AG04450 (cell line): ENCODE measurements around the gene MAGI2. TPM values are rescaled to one million over a fixed set of nuclear protein-coding genes. Genes with fewer than 3 reads are reported as not detected.

ENCODE experiments used
- CTCF ChIA-PET: fragments of 300-600, 350-600 bp; formaldehyde crosslinking; extraction: SDS; loops from one replicate; lab custom pipeline; 2022; ENCODE audit warnings: antibody characterized with exemption, inconsistent platforms; lab: Charles Lee
- POLR2A ChIA-PET: fragments of 350-600 bp; formaldehyde crosslinking; extraction: SDS; loops from one replicate; lab custom pipeline; 2021; ENCODE audit warnings: antibody characterized with exemption, inconsistent platforms; lab: Yijun Ruan, JAX
- DNase-seq: peaks from one replicate; pipeline ENCODE4 v3.0.0-alpha.2; 2011; ENCODE audit warnings: low read depth, low spot score
- H3K27ac ChIP-seq: one replicate; pipeline ENCODE4 v1.5.1; 2012; ENCODE audit warnings: low read depth, low read length, control low read depth
- H3K27me3 ChIP-seq: one replicate; pipeline ENCODE4 v1.6.0; 2012; ENCODE audit warnings: low read length; ENCODE audit not compliant: control insufficient read depth, insufficient read depth
- H3K4me3 ChIP-seq: 2 replicates; pipeline ENCODE4 v1.5.1; 2011; ENCODE audit warnings: mild to moderate bottlenecking, low read depth, low read length, control low read depth
- H3K9me3 ChIP-seq: 2 replicates; pipeline ENCODE4 v1.5.1; 2012; ENCODE audit warnings: low read length; ENCODE audit not compliant: control insufficient read depth, insufficient read depth
- polyA plus RNA-seq: library from polyadenylated mRNA; depleted of rRNA; stranded (reverse); fragments of >200 nt; gene quantifications from 2 replicates; pipeline ENCODE4 v1.2.3, GENCODE V29; 2011
- TF ChIP-seq, protein P1 (sequence below): IDR thresholded peaks from 2 replicates; pipeline ENCODE4 v1.5.1; 2011; ENCODE audit warnings: low read depth, low read length, control low read depth, inconsistent platforms

The MAGI2 gene
- polyA plus RNA-seq, 1 experiment: 2.3 TPM

- ChIA-PET CTCF (no interaction called here), POLR2A (no interaction called here)
- Histone ChIP-seq H3K27ac (no peak overlapping the region), H3K9me3 (no peaks in the 10 kb centered on the region), H3K27me3 (no peaks in the 10 kb centered on the region), H3K4me3 (no peak overlapping the region)
- TF ChIP-seq, protein P1, sequence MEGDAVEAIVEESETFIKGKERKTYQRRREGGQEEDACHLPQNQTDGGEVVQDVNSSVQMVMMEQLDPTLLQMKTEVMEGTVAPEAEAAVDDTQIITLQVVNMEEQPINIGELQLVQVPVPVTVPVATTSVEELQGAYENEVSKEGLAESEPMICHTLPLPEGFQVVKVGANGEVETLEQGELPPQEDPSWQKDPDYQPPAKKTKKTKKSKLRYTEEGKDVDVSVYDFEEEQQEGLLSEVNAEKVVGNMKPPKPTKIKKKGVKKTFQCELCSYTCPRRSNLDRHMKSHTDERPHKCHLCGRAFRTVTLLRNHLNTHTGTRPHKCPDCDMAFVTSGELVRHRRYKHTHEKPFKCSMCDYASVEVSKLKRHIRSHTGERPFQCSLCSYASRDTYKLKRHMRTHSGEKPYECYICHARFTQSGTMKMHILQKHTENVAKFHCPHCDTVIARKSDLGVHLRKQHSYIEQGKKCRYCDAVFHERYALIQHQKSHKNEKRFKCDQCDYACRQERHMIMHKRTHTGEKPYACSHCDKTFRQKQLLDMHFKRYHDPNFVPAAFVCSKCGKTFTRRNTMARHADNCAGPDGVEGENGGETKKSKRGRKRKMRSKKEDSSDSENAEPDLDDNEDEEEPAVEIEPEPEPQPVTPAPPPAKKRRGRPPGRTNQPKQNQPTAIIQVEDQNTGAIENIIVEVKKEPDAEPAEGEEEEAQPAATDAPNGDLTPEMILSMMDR: no peak
- DNase-seq: no peak
These were observed 608.3 kb downstream of the MAGI2 start for GRCh38 chr7:78845155-78845554.

DNA sequence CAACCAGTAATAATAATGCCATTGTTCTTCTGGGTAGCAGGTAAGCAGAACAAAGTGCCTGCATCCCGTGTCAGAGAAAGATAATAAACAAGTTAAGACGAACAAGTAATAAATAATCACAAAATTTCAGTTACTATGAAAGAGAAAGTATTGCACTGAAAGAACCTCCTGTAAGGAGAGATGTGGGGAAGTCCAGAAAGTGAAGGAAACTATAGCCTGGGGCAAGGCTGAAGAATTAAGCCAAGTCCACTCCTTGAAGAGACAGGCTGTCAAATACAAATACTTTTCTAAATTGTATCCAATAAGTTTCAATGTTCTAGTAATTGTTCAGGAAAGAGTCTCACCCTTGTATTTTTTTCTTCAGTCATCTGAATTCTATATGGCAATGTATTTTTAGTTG lies 611.4 kb downstream of the MAGI2 start:
- no peak for DNase-seq
- ChIA-PET CTCF (no interaction called here), POLR2A (no interaction called here)
- TF ChIP-seq, protein P1: no peak
- no peaks in the 10 kb centered on the region for H3K9me3 ChIP-seq
- no peak overlapping the region for H3K4me3 ChIP-seq
- H3K27me3 ChIP-seq: no peaks in the 10 kb centered on the region
- no peak overlapping the region for H3K27ac ChIP-seq

GRCh38 chr7:78835897-78836296 lies 617.6 kb downstream of the MAGI2 start:
- ChIA-PET POLR2A (no interaction called here), CTCF (no interaction called here)
- TF ChIP-seq, protein P1: no peak

GRCh38 chr7:78828317-78828716 lies 625.1 kb downstream of the MAGI2 start:
- H3K27ac ChIP-seq: no peak overlapping the region
- TF ChIP-seq, protein P1: no peak
- H3K4me3 ChIP-seq: no peak overlapping the region
- CTCF ChIA-PET: no interaction called here
- DNase-seq: no peak
- POLR2A ChIA-PET: no interaction called here
- H3K9me3 ChIP-seq: peaks cover 3% of the 10 kb centered on the region; the same call in 1 of the 2 replicates
- H3K27me3 ChIP-seq: no peaks in the 10 kb centered on the region

More at GRCh38 chr7:78835897-78836296, 617.6 kb downstream of the MAGI2 start:
- Histone ChIP-seq H3K27me3 (no peaks in the 10 kb centered on the region), H3K4me3 (no peak overlapping the region), H3K9me3 (peaks cover 6% of the 10 kb centered on the region; the same call in 1 of the 2 replicates), H3K27ac (no peak overlapping the region)
- no peak for DNase-seq

GRCh38 chr7:78803501-78804127 lies 649.9 kb downstream of the MAGI2 start:
- Histone ChIP-seq H3K27me3 (no peaks in the 10 kb centered on the region), H3K9me3 (no peaks in the 10 kb centered on the region), H3K4me3 (no peak overlapping the region), H3K27ac (no peak overlapping the region)
- ChIA-PET CTCF (no interaction called here), POLR2A (no interaction called here)
- TF ChIP-seq, protein P1: no peak
- no peak for DNase-seq
